Chondrocyte (in vitro differentiated cells): Measurements from ENCODE around the gene FAHD1. TPM values are rescaled to one million over a fixed set of nuclear protein-coding genes. Genes with fewer than 3 reads are reported as not detected.

Source experiments
- total RNA-seq: library from RNA; stranded (reverse); gene quantifications from 3 replicates; pipeline ENCODE4 v1.2.1, GENCODE V29; 2021

Gene FAHD1
- total RNA-seq, 1 donor from 2014 or later = 27.1 TPM

Other genes with a start within 250 kb of the FAHD1 start
- 15.0 to 23.2 TPM (median 17.8 TPM) in 3 replicates for gene IFT140, start 215.1 kb upstream of the FAHD1 start, total RNA-seq
- gene CRAMP1, start 214.8 kb upstream of the FAHD1 start, total RNA-seq = 17.8 to 21.2 TPM (median 20.5 TPM) in 3 replicates
- gene JPT2, start 148.9 kb upstream of the FAHD1 start, total RNA-seq = 59.2 to 65.9 TPM (median 63.0 TPM) in 3 replicates
- gene MAPK8IP3, start 121.0 kb upstream of the FAHD1 start, total RNA-seq = 53.8 to 66.0 TPM (median 56.4 TPM) in 3 replicates
- gene NME3, start 55.7 kb upstream of the FAHD1 start, total RNA-seq = 51.0 to 62.9 TPM (median 53.8 TPM) in 3 replicates
- 16.9 to 28.4 TPM (median 19.7 TPM) in 3 replicates for gene EME2, start 54.4 kb upstream of the FAHD1 start, total RNA-seq
- gene MRPS34, start 54.1 kb upstream of the FAHD1 start, total RNA-seq = 54.5 to 78.7 TPM (median 60.4 TPM) in 3 replicates
- gene SPSB3, start 44.6 kb upstream of the FAHD1 start, total RNA-seq = 30.8 to 32.1 TPM (median 31.5 TPM) in 3 replicates
- 36.5 to 46.0 TPM (median 40.7 TPM) in 3 replicates for gene NUBP2, start 44.2 kb upstream of the FAHD1 start, total RNA-seq
- gene IGFALS, start 33.5 kb upstream of the FAHD1 start, total RNA-seq = 0.12 to 0.31 TPM in 2 of 3 replicates, not detected in the other
- 46.5 to 56.7 TPM (median 55.1 TPM) in 3 replicates for gene HAGH, start 381 bp upstream of the FAHD1 start, total RNA-seq
- gene MEIOB, start 45.0 kb downstream of the FAHD1 start, total RNA-seq = 1.1 to 1.3 TPM (median 1.2 TPM) in 3 replicates
- gene HS3ST6, start 91.2 kb downstream of the FAHD1 start, total RNA-seq = not detected in 3 replicates
- 18.3 to 19.1 TPM (median 18.8 TPM) in 3 replicates for gene MSRB1, start 116.0 kb downstream of the FAHD1 start, total RNA-seq
- not detected in 3 replicates for gene RPL3L, start 127.5 kb downstream of the FAHD1 start, total RNA-seq
- gene NDUFB10, start 132.3 kb downstream of the FAHD1 start, total RNA-seq = 97.9 to 131 TPM (median 110 TPM) in 3 replicates
- 1,605 to 1,878 TPM (median 1,662 TPM) in 3 replicates for gene RPS2, start 137.6 kb downstream of the FAHD1 start, total RNA-seq
- not detected in 3 replicates for gene RNF151, start 139.7 kb downstream of the FAHD1 start, total RNA-seq
- gene TBL3, start 144.8 kb downstream of the FAHD1 start, total RNA-seq = 20.9 to 40.1 TPM (median 21.6 TPM) in 3 replicates
- gene NOXO1, start 154.3 kb downstream of the FAHD1 start, total RNA-seq = 0.25 to 0.48 TPM (median 0.26 TPM) in 3 replicates
- gene GFER, start 157.0 kb downstream of the FAHD1 start, total RNA-seq = 17.0 to 19.7 TPM (median 17.5 TPM) in 3 replicates
- gene SYNGR3, start 162.8 kb downstream of the FAHD1 start, total RNA-seq = 0.39 to 0.74 TPM (median 0.67 TPM) in 3 replicates
- 39.0 to 43.4 TPM (median 41.7 TPM) in 3 replicates for gene ZNF598, start 182.6 kb downstream of the FAHD1 start, total RNA-seq
- gene NPW, start 192.6 kb downstream of the FAHD1 start, total RNA-seq = 1.1 to 3.7 TPM (median 2.5 TPM) in 3 replicates
- gene NHERF2, start 199.7 kb downstream of the FAHD1 start, total RNA-seq = 61.5 to 89.4 TPM (median 87.0 TPM) in 3 replicates
- 12.6 to 15.4 TPM (median 14.2 TPM) in 3 replicates for gene NTHL1, start 220.6 kb downstream of the FAHD1 start, total RNA-seq
- 107 to 158 TPM (median 108 TPM) in 3 replicates for gene TSC2, start 220.8 kb downstream of the FAHD1 start, total RNA-seq